ENCODE measurements around the gene TBC1D16.

TBC1D16 gene

DNA sequence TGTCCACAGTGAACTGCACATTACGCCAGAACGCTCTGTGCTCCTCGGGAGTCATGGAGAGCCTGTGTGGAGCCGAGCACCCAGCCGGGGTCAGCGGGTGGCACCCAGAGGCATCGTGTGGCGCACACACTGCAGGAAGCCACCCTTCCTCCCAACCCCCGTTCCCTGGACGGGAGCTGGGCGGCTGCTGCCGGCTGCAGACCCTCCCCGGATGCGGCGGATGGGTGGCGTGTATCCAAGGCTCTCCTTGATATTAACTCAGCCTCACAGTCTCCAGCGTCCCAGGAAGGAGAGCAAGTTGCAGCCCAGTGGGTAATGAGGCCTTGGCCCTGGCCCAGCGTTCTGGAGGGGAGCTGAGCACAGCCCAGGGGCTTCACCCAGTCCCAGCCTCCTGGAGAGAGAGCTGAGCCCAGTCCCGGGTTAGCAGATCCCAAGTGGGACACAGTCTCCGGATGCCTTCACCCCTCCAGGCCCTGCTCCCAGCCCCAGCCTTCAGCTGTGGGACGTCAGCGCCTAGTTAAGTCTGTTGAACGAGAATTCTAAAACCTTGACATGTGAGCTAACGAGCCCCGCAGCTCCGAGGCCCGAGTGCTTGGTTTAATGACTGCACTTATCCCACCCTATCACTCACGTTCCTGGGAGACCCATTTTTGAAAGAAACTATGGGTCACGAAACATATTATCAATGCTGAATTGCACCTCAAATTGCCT is 86.6 kb downstream of the TBC1D16 start:
- DNase-seq = no peak

- no peak for DNase-seq
These were observed 87.2 kb downstream of the TBC1D16 start for GRCh38 chr17:79948406-79948944.

GRCh38 chr17:79947351-79948031 is 88.2 kb downstream of the TBC1D16 start:
- no peak for DNase-seq

DNA sequence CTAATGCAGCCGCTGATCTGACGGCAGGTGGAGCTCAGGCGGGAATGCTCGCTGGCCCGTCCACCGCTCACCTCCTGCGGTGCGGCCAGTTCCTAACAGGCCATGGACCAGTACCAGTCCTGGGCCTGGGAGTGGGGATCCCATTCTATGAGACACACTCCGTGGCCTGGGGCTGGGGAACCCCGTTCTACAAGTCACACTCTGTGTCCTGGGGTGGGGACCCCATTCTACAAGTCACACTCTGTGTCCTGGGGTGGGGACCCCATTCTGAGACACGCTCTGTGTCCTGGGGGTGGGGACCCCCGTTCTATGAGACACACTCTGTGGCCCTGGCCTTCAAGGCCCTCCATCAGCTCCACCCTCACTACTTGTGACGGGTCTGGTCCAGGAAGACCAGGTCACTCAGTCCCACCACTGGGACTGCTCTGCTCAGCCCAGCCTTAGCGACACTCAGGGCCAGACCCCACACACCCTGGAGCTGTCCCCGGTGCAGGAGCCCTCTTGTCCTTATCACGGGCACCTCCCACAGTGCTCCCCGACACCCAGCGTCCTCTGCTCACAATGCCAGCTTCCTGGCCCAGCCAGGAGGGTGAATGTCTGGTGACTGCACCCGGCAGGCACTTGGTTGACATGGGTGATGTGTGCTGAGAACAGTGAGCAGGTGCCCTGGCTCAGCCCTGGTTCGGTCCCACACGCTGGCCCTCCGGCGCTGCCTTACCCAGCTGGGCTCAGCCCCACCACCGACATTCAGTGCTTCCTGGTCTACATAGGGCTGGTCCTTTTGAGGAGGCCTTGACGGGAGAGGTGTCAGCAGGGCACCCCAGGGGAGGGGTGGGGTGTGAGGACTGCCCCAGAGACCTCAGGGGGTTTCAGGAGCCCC is 89.1 kb downstream of the TBC1D16 start:
- DNase-seq = no peak

DNA sequence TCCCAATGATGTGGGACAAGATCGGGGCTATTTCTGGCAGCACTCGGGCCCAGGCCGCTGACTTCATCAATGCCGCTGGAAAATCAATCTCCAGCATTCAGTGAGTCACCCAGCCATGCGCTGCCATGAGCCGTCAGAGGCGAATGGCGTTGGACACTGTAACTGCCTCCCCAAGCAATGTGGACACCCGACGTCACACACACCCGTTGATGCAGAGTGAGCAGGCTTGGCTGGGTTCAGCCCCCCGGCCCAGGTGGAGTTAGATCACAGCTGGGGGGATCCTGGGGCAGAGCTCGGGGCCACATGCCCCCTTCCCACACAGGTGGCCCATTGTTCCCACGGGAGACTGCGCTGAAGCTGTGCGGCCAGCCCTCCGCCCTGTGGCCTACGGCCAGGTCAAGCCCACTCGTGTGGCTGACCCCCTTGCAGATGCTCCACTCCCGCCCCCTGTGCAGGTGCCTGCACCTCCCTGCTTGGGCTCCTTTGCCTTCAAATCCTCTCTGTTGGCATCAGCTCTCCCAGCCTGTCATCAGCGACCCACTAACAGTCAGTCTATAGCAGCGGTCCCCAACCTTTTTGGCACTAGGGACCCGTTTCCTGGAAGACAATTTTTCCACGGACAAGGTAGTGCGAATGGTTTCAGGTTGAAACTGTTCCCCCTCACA is 89.9 kb downstream of the TBC1D16 start:
- no peak for DNase-seq

DNA sequence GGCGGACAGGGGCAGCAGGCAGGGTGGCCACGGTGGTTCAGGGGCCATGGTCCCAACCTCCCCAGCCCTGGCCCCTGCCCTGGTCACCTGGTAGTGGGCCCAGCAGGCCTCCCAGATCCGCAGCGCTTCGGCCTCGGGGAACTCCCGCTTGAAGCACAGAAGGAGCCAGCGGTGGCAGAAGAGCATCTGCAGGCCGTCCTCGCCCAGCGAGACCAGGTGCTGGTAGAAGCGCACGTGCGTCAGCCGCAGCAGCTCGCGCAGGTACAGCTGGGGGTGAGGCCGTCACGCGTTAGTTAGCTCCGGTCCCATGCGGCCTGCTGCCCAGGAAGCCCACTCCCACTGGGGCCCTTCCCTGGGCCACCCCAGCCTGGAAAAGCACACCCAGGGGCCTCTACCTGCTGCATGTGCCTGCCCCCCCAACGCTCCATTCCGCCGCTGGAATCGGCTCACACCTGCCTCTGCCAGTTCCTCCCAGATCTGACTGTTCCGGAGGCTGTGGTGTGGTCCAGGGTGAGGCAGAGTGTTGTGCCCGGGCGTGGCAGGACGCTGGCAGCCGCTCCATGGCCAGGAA is 90.8 kb downstream of the TBC1D16 start:
- no peak for DNase-seq

- DNase-seq = no peak
These were observed 91.3 kb downstream of the TBC1D16 start for GRCh38 chr17:79944251-79944812.

DNA sequence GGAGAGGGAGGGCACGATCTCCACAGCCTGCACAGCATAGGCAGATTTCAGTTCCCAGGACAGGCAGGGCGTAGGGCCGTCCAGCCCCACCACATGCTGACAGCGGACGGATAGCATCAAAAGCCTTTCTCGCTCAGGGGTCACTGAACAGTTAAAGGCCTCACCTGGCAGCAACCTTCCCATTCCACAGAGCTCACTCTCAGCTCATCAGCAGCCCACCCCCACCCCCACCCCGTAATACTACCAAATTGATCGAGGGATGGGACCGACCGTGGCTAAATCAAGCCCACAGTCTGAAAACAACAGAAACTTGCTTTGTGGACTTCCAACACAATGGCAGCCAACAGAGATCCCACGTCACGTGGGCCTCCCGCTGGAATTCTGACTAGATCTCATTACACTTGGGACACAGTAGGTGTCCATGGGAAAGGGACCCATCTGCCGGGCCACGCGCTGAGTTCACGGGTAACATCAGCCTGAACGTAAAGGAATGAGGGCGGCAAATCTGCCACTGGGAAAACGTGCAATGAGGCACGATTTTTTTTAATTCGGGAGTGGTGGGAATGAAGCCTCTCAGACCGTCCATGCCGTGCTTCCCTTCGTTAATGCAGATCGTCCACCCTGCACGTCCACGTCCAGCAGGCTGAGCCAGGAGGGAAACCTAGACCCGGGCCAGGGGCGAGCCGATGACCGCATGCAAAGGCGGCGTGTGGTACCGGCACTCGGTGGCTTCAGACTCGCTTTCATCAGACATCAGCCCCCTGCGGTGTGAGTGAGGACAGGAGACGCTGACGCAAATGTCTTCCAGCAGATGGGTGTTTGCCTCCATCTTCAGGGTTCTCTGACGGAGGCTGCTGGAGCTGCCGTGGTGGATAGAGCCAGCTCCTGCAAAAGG is 92.1 kb downstream of the TBC1D16 start:
- DNase-seq = no peak

GRCh38 chr17:79942591-79943346 is 92.9 kb downstream of the TBC1D16 start:
- no peak for DNase-seq

DNA sequence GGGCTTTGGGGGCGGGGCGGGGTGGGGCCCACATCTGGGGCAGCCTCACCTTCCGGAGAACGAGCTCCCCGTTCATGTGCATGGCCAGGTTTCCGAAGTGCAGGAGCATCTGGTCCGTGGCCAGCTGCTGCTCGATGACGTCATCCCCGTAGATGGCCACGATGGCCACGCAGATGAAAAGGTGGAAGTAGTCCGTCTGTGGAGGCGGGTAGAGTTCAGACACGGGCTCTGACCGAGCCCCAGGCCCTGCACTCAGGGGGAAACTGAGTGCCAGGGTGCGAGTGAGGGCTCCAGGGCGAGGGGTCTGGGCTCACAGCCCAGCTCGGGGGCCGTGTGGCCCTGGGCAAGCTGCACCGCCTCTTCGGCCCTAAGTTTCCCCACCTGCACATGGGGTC is 93.7 kb downstream of the TBC1D16 start:
- no peak for DNase-seq

DNA sequence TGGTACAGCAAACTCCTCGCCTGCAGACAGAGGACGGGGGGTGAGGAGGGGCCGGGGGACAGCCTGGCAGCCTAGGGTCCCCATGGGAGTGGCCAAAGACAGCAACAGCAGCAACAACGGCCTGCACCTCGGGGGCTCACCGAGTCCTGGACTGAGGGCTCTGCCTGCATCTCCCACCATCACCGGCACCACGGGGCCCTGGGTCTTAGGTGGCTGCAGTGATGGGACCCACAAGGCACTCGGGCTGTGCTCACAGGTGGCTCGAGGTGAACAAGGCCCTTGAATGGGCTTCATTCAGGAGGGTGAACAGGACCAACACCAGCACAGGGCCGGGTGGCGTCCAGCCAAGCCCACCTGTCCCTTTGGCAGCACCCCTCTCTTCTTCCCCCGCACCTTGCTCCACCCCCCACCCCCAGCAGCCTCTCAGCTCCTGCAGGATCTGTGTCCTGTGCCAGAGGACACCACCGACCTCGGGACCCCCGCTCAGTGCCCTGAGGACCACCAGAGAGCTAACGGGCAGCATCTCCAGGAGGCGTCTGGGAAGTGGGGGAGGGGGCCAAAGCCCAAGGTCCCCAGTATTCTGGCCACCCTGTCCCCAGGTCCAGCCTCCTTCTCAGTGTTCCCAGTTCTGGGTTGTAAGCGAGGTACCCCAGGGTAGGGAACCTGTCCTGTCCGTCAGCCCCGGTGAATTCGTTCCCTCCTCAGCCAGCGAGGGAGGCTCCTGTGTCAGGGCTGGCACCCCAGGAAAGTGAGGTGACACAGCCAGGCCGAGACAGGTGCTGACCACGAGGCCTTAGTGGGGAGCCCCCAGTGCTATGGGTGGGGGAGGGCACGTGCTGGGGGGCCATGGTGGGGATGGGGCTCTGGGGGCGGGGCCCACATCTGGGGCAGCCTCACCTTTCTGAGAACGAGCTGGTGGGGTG is 94.3 kb downstream of the TBC1D16 start:
- no peak for DNase-seq

GRCh38 chr17:79940459-79941087 is 95.1 kb downstream of the TBC1D16 start:
- DNase-seq = no peak

DNA sequence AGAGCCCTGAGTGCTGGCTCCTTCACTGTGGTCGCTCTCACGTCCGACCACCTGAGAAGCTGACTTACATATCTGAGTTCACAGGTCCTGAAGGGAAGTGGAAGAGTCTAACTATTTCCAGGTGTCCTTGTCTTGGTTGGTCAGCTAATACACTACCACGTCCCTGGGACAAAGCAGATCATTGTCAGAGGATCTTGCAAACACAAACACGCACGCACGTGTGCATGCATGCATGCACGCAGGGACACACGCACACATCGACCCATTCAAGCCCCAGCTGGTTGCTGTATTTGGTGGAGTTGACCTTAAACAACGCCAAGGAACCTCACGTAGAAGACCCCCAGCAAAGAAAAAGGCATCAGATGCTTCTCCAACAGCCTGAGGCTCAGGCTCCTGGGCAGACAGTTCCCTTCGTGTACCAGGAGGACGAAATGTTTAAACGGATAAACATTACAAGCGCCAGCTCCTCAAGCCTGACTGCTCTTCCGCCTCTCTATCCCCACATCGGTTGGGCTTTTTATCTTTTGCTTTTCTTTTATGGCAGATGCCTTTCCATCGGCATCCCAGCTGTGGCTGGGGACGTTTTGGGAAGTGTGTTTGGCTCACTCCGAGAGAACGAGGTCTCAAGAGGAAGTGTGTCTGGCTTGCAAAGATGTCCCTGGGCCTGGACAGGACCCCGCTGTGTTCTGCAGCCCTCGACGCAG is 95.8 kb downstream of the TBC1D16 start:
- no peak for DNase-seq

- no peak for DNase-seq
These were observed 96.6 kb downstream of the TBC1D16 start for GRCh38 chr17:79939094-79939435.

DNA sequence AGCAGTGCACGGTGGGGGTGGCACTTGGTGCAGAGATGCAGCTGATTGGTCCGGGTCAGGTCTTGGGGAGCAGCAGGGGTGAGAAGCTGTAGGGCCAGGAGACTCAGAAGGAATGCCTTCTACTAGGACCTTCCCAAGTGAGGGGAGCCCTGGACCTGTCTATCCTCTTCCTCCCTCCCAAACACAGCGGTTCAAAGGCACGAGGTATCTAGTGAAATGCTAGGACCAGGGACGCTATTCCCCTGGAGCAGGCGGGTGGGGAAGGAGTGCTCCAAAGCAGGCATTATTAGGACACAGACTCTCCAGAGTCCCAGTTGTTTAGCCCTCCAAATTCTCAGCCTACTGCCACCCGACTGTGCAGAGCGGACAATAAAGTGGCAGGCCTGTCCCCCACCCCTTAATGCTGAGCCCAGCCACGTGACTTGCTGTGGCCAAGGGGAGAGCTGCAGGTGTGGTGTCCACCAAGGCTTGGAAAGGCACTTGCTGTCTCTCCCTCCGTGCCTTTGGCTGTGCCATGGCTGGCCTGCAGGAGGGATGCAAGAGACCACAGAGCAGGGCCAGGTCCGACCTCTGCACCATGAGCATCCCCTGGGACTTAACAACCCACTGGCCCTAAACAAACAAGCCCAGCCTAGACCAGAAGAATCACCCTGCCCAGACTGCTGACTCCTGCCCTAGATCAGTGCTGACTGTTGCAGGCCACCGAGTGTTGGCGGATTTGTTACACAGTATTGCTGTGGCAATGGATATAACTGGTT is 97.2 kb downstream of the TBC1D16 start:
- DNase-seq = no peak

GRCh38 chr17:79937391-79938335 is 98.0 kb downstream of the TBC1D16 start:
- no peak for DNase-seq

Measured in T1000 (cell line).